GM21576 (cell line): ENCODE measurements around the gene CREB5.
A peak's percentile ranks its signal among the peaks of the same experiment; 100 is the strongest.

ENCODE experiments used
- ATAC-seq: cut with Tn5 transposase; IDR thresholded peaks from one replicate; pipeline ENCODE4 v1.9.1; 2021; ENCODE audit warnings: mild to moderate bottlenecking, moderate library complexity; ENCODE audit not compliant: unreplicated experiment

Gene CREB5

DNA sequence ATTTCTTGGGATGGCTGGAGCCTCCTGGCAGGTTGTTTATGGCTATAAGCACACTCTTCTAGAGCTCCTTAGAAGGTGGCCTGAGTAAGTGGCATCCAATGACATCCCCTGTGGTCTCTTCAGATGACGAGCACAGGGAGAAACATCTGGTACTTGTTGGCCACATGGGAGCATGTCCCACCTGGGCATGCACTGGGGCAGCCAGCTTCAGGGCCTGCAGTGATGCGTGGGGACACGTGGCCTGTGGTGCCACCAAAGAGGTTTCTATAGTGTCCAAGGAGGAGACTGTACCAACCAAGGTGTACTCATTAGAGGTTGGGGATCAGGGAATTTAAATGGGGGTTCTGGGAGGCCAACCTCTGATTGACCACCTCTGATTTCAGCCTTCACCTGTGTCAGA, 420.4 kb downstream of the CREB5 start:
- ATAC-seq = no peak

- no peak for ATAC-seq
Measured at GRCh38 chr7:28835800-28836199, 423.5 kb downstream of the CREB5 start.

GRCh38 chr7:28836716-28837115, 424.4 kb downstream of the CREB5 start:
- ATAC-seq = no peak

GRCh38 chr7:28837216-28837615, 424.9 kb downstream of the CREB5 start:
- ATAC-seq = no peak

- ATAC-seq = no peak
Measured at GRCh38 chr7:28840592-28840995, 428.3 kb downstream of the CREB5 start.

DNA sequence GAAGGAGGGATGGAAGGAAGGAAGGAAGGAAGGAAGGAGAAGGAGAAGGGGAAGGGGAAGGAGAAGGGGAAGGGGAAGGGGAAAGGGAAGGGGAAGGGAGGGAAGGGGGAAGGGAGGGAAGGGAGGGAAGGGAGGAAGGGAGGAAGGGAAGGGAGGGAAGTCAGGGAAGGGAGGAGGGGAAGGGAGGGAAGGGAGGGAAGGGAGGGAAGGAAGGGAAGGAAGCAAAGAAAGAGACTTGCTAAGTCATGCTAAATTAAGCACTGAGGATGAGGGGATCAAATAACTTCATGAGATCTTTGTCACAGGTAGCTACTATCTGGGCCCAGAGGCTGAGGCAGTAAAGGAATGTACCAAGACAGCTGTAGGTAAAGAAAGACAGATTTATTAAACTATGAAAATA, 429.4 kb downstream of the CREB5 start:
- no peak for ATAC-seq

DNA sequence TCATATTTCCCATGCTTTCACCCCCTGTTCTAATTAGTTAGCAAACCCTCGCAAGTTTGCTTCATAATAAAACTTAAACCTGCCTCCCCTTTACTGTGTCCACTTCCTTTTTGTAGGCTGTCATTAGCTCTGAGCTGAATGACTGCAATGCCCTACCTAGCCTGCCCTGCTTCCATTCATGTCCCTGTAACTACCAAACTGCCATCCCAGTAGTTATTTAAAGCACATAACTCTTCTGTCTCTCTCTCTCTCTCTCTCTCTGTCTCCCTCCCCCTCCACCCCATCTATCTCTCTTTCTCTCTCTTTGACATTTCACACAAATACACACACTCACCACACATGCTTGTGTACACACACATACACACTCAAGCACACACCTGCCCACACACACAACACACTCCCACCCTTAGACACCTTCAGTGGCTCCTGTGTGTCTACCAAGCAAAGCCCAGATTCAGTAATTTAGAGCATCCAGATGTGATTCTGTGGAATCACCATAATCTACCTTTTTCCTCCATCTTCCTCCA, 430.5 kb downstream of the CREB5 start:
- no peak for ATAC-seq

- ATAC-seq = no peak
Measured at GRCh38 chr7:28845106-28845505, 432.8 kb downstream of the CREB5 start.

- no peak for ATAC-seq
Measured at GRCh38 chr7:28847176-28847575, 434.9 kb downstream of the CREB5 start.

- no peak for ATAC-seq
Measured at GRCh38 chr7:28847681-28848080, 435.4 kb downstream of the CREB5 start.

DNA sequence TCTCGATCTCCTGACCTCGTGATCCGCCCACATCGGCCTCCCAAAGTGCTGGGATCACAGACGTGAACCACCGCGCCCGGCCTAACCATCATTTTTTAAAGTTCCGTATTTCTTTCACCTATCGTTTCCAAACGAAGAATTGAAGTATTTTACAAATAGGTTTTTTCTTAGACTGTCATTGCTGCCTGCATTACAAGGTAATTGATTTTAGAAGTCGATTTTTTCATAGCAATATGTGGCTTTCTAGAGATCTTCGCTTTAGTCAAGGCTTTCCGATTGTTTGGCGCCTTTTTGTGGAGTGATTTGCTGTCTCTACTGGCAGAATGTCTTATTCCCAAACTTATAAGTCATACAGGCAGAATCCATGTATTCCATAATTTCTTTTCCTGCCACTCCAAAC, 436.6 kb downstream of the CREB5 start:
- no peak for ATAC-seq

GRCh38 chr7:28850699-28851098, 438.4 kb downstream of the CREB5 start:
- no peak for ATAC-seq

DNA sequence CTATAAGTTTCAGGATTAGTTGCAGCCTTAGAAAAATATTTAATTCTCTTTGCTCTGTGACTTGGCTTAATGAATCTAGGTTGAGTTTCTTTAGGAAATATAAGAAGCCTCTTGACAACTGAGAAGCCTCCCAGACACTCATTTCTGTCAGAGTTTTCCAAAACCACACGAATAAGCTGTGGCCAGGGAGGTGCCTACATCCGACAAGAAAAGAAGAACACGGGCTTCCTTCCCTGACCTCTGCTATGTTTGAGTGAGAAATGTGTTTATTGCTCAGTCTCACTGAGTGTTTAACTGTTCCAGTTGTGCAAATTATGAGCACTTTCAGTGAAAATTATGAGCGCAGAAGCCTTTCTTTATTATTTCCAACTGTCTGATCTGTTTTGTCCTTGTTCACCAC, 440.8 kb downstream of the CREB5 start:
- no peak for ATAC-seq

DNA sequence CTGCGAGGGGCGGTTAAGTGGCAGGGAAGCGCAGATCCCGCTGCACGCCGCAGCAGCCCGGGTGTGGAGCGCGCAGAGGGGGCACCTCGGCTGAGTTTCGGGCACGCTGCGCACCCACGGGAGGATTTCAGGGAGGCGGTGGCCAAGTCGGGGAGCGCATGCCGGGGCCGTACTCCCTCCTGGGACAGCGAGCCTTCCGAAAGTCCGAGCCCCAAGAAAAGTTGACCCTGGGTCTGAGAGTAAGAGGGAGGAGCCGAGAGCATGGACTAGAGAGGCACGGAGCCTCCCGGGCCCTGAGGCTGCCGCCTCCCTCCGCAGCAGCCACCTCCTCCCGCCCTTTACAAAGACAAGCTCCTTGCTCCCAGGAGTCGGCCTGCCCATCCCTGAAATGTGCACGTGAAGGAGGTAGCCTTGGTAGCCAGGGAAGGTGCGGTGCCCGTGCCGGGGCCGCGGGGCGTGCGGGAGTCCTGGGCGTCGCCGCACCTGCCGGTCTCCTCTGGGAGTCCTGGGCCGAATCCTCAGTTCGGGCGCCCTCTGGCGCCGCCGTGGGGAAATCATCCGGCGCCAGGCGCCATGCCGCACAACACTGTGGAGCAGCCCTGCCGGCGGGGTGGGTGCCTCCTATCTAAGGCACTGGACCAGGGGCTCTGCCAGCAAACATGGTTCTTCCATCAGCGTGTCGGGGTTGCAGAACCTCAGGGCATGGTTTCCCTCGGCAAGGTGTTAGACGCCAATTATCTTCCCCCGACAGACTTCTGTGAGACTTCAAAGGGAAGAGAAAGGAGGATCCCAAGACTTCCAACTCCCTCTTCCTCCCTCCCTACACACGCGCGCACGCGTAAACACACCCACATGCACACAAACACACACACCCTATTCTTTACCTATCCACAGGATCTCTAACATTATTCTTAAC, 441.8 kb downstream of the CREB5 start:
- peak; percentile 99 for ATAC-seq

DNA sequence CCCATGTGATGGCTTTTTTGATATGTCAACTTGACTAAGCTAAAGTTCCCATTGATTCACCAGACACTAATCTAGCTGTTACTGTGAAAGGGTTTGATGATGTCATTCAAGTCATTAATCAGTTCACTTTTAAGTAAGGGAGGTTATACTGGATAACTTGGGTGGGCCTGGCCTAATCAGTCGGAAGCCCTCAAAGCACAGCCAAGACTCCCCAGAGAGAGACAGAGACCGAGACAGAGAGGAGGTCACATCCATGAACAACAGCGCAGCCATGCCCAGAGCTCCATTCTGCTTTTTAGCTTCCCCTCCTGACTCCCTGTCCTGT, 442.4 kb downstream of the CREB5 start:
- no peak for ATAC-seq

DNA sequence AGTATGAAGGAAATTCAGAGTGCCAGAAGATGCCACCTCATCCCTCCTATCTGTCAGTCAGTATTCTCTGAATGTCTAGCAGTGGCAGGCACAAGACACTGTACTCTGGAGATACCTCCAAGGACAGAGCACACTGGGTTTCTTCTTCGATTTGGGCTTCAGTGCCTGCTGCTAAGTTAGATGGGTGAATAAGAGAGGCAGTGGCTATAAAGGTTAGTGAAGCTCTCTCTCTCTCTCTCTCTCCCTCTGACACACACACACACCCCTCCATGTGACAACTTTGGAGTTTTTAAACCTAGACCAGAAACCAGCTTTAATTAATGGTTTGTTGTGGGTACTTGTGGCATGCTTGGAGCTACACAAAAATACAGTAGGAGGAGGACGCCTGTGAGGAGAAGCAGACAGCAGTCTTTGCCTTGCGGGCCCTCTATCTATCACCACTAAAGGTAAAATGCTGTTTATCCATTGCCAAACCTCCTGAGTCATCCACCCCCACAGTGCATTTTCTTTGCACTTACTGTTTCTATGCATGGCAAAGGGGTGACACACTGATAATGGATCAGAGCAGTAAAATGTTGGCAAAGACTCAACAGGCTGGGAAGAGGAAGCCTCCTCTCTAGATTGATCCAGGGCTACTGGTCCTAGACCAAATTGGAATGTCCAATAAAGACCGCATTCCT, 443.4 kb downstream of the CREB5 start:
- ATAC-seq = no peak

- no peak for ATAC-seq
Measured at GRCh38 chr7:28856656-28857055, 444.3 kb downstream of the CREB5 start.

- ATAC-seq = no peak
Measured at GRCh38 chr7:28858206-28858605, 445.9 kb downstream of the CREB5 start.

DNA sequence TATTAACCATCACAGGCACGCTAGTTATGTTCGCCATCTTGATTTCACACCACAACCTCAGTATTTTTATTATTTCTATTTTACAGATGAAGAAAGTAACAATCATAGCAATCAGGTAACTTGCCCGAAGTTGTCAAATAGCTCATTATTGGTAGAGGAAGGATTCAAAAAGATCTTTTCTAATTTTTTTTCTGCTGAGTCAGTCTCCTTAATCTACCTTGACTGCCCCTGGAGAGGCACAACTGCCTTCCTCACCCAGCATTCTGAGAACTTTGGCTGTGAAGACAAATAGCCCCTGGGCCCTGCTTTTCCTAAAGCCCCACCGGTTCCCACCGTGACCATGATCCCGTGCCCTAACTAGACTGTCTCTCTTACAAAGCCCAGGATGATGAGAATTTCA, 446.6 kb downstream of the CREB5 start:
- no peak for ATAC-seq

GRCh38 chr7:28861825-28862224, 449.5 kb downstream of the CREB5 start:
- ATAC-seq = no peak

- no peak for ATAC-seq
Measured at GRCh38 chr7:28862595-28863272, 450.4 kb downstream of the CREB5 start.
